HG02870 (cell line): ENCODE measurements around the gene POLR1B.
"Not testable (repeated sequence)": the region's sequence is repeated elsewhere in the genome, so short reads cannot be mapped to it uniquely, and the experiment has no call there.

Experiments
- ATAC-seq: cut with Tn5 transposase; IDR thresholded peaks from one replicate; pipeline ENCODE4 v1.9.1; 2021; ENCODE audit warnings: mild to moderate bottlenecking, moderate library complexity; ENCODE audit not compliant: unreplicated experiment

Gene POLR1B

DNA sequence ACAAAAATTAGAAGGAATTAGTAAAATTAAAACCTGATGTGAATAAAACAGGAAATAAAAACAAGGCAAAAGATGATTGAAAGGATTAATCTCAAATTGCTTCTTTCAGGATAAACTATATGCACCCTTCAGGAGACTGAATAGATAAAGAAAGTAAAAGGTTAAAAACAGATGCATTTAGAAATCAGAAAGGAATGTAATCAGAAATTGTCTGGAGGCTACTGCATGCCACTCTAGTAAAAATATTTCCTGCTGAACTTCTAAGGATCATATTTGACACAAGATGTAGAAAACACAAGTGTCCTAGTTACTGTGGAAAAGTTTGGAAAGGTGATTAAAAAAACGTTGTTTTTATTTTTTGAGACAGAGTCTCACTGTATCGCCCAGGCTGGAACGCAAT is 58.4 kb downstream of the POLR1B start:
- no peak for ATAC-seq

DNA sequence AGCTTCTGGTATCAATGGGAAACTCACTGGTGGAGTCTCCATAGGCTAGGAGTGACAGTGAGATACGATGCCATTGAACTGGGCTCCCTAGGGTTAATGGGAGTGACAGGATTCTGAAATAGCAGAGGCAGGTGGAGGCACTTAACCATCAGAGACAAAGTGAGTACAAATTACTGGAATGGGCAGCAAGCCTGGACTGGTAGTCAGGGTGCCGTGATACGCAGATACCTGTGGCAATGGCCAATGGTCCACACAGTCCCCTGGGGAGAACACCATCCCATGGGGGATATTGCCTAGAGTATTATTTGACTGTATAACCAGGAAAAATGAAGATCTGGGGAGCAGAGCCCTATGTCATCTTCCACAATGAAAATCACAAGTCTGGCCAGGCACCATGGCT is 59.5 kb downstream of the POLR1B start:
- ATAC-seq = no peak

DNA sequence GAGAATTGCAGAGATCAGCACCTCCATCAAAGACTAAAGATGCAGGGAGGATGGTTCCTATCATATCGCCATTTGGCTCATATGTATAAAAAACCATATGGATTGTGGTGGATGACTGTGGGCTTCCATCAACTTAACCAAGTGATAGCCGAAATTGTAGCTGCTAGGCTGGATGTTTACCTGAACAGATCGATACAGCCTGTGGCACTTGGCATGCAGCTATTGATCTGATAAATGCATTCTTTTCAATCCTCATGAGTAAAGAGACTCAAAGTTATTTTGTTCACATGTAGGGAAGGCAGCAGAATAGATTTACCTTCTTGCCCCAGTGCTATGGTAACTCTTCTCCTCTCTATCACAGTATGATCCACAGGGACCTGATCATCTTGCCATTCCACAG is 60.7 kb downstream of the POLR1B start:
- no peak for ATAC-seq

DNA sequence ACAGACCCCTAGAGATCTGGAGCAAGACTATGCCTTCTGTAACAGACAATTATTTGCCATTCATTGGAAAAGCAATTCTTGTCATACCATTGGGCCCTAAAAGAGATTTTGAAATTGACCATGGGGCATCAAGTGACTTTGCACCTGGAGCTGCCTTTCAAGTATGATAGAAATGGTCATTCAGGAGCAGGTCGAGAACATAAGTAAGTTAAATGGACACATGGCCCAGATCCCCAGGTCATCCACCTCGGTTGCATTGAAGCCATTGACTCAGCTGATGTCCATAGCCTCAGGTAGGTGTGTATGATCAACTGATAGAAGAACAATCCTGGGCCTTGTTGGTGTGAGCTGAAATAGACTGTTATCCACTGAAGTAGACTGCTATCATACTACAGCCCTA is 61.5 kb downstream of the POLR1B start:
- ATAC-seq = no peak

DNA sequence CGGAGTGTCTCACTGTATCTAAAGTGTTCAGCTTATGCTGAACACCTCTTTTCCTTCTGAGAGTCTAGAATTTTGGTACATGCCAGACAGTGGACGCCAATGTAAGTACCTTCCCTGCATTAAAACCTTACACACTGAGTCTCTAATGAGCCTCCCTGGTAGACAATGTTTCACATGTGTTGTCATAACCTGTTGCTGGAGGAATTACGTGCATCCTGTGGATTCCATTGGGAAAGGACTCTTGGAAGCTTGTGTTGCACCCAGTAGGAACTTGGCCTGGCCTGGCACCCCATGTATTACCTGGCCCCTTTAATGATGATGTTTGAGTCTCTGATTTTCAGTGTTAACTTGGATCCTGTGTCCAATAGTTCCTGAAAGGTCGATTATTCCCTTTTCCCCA is 62.7 kb downstream of the POLR1B start:
- no peak for ATAC-seq

DNA sequence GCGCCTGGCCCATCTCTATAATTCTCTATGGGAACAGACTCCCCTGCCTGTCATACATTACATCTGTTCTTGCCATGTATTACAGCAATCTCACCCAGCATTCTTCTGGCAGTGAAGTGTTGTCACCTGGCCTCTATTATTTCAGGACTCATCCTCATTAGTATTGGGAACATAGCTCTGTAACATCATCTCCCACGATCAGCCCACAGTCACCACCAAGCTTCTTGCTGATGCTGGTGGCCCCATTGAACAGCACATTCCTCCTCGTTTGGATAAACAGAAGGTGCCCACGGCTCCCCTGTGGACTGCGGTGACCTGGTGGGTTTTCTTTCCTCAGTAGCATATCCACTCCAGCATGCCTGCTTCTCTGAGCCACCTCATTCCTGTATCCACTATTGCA is 63.7 kb downstream of the POLR1B start:
- no peak for ATAC-seq

DNA sequence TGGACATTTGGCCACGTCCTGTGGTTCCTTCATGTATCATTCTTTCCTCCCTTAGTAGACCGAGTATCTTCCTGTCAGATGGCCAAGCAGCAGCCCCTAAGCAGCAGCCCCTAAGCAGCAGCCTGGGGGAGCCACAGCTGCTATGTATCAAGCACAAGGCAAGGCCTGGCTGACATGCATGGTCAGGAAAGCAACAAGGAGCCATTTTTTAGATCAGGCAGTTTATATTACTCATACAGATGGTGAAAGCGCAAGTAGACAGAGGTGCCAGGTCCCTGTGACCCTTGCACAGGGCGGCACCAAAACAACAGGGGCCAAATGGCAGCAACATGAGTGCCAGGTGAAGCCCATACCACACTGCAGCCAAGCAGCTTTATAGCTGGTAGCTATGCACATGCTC is 64.3 kb downstream of the POLR1B start:
- ATAC-seq = no peak

DNA sequence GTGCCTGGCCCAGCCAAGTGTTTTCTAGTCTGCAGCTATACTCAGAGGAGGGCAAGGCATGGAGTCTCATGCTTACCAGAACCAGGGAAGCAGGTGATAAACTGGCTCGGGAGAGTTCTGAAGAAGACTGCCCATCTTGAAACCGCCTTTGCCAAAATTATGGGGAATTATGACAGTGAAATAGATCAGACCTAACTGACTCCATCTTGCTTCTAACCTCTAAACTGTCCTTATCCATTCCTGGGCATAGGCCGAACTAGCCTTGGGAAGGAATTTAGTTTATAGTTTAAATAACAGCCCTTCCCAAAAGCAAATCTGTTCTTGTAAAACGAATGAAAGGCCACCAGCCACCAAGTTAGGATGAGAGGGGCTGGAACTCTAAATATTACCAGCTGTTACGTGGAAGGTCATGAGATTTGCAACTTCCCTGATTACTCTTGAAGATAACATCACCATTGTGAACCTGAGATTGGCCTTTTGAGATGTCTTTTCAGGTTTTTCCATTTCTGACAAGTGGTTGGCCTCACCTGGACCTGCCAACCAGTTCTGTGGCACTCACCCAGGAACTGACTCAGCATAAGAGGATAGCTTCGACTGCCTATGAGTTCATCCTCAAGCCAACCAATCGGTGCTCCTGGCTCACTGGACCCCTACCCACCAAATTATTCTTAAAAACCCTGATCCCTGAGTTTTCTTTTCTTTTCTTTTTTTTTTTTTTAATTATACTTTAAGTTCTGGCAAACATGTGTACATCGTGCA is 65.6 kb downstream of the POLR1B start:
- ATAC-seq = no peak

DNA sequence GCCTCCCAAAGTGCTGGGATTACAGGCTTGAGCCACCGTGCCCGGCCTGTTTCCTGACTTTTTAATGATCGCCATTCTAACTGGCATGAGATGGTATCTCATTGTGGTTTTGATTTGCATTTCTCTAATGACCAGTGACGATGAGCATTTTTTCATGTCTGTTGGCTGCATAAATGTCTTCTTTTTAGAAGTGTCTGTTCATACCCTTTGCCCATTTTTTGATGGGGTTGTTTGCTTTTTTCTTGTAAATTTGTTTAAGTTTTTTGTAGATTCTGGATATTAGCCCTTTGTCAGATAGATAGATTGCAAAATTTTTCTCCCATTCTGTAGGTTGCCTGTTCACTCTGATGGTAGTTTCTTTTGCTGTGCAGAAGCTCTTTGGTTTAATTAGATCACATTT is 67.1 kb downstream of the POLR1B start:
- not testable (repeated sequence) for ATAC-seq

DNA sequence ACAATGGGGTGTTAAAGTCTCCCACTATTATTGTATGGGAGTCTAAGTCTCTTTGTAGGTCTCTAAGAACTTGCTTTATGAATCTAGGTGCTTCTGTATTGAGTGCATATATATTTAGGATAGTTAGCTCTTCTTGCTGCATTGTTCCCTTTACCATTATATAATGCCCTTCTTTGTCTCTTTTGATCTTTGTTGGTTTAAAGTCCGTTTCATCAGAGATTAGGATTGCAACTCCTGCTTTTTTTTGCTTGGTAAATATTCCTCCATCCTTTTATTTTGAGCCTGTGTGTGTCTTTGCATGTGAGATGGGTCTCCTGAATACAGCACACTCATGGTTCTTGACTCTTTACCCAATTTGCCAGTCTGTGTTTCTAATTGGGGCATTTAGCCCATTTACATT is 70.0 kb downstream of the POLR1B start:
- ATAC-seq = not testable (repeated sequence)

DNA sequence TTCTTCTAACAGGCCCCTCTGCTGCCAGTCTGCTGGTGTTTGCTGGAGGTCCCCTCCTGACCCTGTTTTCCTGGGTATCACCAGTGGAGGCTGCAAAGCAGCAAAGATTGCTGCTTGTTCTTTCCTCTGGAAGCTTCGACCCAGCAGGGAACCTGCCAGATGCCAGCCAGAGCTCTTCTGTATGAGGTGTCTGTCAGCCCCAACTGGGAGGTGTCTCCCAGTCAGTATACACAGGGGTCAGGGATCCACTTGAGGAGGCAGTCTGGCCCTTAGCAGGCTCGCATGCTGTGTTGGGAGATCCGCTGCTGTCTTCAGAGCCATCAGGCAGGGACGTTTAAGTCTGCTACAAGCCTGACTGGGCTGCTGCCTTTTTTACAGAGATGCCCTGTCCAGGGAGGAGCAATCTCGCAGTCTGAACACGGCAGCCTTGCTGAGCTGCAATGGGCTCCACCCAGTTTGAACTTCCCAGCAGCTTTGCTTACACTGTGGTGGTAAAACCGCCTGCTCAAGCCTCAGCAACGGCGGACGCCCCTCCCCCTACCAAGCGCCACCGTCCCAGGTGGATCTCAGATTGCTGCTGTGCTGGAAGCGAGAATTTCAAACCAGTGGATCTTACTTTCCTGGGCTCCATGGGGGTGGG is 72.1 kb downstream of the POLR1B start:
- no peak for ATAC-seq

DNA sequence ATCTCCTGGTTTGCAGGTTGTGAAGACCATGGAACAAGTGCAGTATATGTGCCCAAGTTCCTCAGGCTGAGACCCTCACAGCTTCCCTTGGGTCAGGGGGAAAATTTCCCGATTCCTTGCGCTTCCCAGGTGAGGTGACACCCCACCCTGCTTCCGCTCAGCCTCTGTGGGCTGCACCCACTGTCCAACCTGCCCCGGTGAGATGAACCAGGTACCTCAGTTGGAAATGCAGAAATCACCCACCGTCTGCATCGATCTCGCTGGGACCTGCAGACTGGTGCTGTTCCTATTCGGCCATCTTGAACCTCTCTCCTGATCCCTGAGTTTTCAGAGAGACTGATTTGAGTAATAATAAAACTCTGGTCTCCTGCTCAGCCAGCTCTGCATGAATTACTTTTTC is 72.8 kb downstream of the POLR1B start:
- no peak for ATAC-seq

DNA sequence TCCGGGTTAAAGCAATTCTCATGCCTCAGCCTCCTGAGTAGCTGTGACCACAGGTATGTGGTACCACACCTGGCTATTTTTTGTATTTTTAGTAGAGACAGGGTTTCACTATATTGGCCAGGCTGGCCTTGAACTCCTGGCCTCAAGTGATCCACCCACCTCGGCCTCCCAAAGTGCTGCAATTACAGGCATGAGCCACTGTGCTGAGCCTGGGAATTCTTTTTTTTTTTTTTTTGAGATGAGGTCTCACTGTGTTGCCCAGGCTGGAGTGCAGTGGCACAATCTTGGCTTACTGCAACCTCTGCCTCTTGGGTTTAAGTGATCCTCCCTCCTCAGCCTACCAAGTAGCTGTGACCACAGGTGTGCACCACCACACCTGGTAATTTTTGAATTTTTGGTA is 73.5 kb downstream of the POLR1B start:
- not testable (repeated sequence) for ATAC-seq

DNA sequence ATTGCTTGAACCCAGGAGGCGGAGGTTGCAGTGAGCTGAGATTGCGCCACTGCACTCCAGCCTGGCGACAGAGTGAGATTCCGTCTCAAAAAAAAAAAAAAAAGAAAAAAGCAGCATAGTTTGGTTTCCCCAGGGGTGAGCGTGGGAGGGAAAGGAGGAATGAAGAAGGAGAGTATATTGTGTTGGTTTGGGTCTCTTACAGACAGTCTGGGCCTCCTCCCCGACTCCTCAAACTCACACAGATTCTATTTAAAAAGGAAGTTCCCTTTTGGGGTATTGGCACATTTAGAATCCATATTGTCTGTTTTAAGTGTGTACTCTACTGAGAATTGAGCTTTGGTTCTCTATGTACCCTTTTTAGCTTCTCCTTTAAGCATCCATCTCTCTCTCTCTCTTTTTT is 76.1 kb downstream of the POLR1B start:
- ATAC-seq = no peak

DNA sequence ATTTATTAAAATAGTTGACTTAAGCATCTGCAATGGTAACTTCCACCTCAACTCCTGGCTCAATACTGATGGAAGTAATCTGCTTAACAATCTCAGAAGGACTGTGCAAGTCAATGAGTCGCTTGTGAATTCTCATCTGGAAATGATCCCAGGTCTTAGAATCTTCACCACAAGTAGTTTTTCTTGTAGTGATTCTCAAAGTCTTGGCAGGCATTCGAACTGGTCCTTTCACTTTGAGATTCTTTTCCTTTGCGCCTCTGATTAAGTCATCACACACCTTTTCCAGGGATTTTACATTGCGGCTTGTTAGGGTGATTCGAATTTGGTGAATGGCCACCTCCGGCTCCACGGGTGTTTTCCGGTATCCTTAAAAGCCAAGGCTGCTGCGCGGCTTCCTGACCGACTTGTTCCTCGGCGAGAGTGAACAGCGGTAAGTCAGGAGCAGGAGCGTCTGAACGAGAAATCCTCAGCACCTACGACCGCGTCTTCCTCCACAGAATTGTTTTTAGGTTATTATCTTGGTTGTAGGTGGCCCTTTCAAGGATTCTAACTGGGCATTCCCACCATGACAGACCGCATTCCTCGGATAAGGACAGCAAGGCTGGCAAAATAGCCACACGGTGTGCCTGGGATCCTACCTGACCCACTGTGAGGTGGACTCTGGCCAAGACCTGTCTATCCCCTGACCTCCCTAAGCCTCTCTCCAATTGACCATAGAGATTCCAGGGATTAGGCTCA is 79.7 kb downstream of the POLR1B start:
- ATAC-seq = no peak

DNA sequence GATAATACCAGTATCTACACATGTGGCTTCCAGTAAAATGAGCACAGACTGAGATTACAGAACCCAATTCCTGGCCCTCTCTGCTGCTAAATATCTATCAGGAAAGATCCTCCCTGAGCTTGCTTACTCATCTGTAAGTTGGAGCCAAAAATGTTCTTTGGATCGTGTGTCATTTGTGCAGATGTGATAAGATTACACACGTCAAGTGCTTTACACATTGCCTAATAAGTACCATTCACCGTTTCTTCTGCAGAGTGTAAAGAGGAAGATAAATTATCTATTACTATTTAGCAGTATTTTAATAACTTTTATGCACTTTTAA is 80.2 kb downstream of the POLR1B start:
- no peak for ATAC-seq

DNA sequence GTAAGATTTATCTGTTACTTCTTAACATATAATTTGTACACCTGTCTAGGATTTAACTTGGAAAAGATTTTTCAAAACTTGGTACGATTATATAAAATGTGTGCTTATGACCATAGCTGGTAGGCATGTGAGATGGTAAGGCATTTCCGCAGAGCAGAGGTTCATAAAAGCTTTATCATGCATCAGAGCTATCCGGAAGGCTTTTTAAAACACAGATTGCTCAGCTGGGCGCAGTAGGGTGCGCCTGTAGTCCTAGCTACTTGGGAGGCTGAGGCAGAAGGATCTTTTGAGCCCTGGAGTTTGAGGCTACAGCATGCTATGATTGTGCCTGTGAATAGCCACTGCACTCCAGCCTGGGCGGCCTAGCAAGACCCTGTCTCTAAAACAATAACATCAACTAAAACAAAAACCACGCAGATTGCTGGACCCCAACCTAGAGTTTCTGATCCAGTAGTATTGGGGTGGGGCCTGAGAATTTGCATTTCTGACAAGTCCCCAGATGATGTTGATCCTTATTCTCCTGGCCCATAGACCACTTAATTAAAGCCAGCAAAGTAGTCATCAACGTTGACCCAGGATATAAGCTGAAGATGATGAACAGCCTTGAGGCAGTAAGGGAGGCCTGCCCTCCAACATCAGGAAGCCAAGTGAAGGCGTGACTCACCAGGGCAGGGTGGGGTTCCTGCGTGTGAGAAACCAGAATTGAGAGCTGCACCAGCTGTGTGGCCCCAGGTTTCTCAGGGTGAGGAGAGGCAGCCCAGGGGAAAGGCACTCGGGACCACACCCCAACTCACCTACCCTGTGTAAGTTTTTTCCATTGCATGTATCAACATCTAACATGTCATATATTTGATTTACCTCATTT is 81.9 kb downstream of the POLR1B start:
- ATAC-seq = peak; percentile 57

DNA sequence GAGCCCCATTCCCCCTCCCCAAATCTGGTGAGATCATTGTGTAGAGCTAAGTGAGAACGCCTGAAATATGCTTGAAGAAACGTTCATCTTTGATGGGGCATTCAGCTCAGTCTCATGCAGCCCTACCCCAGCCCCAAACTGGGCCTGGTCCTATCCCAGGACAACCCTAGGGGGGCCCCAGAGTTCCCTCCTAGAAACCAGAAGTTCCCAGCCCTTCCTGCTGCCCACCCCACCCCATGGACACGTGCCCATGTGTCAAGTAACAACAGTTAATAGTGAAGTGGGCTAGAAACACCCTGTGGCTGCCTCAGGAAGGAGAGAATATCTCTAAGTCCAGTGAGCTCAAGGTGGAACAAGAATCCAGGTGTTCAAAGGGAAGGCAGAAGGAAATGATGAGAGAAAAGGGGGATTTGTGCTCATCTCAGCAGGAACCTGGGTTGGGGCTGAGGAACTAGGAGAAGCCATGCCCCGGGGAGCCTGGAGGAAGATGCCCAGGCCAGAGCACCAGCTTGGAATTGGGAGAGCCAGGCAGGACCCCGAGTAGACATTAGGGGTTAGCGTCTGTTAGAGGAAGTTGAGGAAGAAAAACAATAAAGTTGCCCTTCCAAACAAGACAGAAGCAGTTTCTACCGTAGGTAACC is 83.3 kb downstream of the POLR1B start:
- no peak for ATAC-seq

DNA sequence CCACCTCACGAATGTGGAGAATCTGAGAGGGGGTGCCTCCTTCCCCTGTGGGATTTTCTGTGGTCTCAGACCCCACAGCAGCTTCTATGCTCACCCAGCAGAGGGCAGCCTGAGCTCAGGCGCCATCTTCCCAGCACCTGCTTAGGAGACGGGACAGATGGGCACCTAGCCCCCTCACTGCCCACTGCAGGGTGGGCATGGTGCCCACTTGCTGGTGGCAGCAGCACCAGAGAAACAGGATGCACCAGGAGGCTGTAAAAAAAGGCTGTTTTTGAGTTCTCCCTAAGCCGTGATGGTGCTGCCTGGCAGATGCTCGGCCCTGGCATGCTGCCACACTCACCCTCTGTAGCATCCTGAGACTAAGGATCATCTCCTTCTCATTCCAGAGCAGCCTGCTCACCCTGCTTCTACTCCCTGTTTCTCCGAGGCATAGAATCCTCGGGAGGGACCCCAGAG is 84.4 kb downstream of the POLR1B start:
- no peak for ATAC-seq
